ENCODE results near the gene RARS1.

- no peak for TF ChIP-seq CTCF (IDR thresholded peaks at IDR 0.05; ENCODE audit: insufficient read depth, low read depth, low read length)
- TF ChIP-seq EZH2 (IDR thresholded peaks at IDR 0.05; ENCODE audit: insufficient read depth, low read length): no peak
These were observed 31.1 kb upstream of the RARS1 start for GRCh38 chr5:168455201-168455600.
